Loucy (cell line): ENCODE data around the gene NCBP1.
A peak's percentile ranks its signal among the peaks of the same experiment; 100 is the strongest.

Experiments
- H2AFZ ChIP-seq: fragments of 200-600 bp; sonication (generic); 2 replicates; pipeline ENCODE4 v1.6.0; 2016; ENCODE audit warnings: antibody characterized with exemption, mild to moderate bottlenecking, low read length, moderate library complexity
- H3F3A ChIP-seq: fragments of 200-600 bp; 2 replicates; pipeline ENCODE4 v1.6.0; 2016; ENCODE audit warnings: antibody characterized with exemption, low read depth, mild to moderate bottlenecking
- H3K27me3 ChIP-seq: fragments of 200-600 bp; sonication (generic); 2 replicates; pipeline ENCODE4 v1.6.1; 2014; ENCODE audit warnings: low read length, mild to moderate bottlenecking; ENCODE audit not compliant: insufficient read depth, poor library complexity, severe bottlenecking
- H3K36me3 ChIP-seq: fragments of 200-600 bp; sonication (generic); 2 replicates; pipeline ENCODE4 v1.6.1; 2016; ENCODE audit warnings: low read length; ENCODE audit not compliant: insufficient read depth
- H3K4me1 ChIP-seq: fragments of 200-600 bp; sonication (generic); 2 replicates; pipeline ENCODE4 v1.5.1; 2014; ENCODE audit warnings: low read length, mild to moderate bottlenecking; ENCODE audit not compliant: insufficient read depth, poor library complexity, severe bottlenecking
- H3K4me2 ChIP-seq: fragments of 200-600 bp; sonication (generic); 2 replicates; pipeline ENCODE4 v1.6.0; 2014; ENCODE audit warnings: antibody characterized with exemption, low read length, low read depth, mild to moderate bottlenecking; ENCODE audit not compliant: poor library complexity, severe bottlenecking
- H3K4me3 ChIP-seq: fragments of 200-600 bp; sonication (generic); 2 replicates; pipeline ENCODE4 v1.5.1; 2014; ENCODE audit warnings: low read length, mild to moderate bottlenecking, mixed read lengths; ENCODE audit not compliant: poor library complexity, severe bottlenecking
- H3K79me2 ChIP-seq: fragments of 200-600 bp; sonication (generic); 2 replicates; pipeline ENCODE4 v1.6.1; 2014; ENCODE audit warnings: low read length; ENCODE audit not compliant: insufficient read depth
- H3K9ac ChIP-seq: fragments of 200-600 bp; sonication (generic); 2 replicates; pipeline ENCODE4 v1.6.0; 2014; ENCODE audit warnings: mild to moderate bottlenecking, low read depth, low read length, moderate library complexity; ENCODE audit not compliant: poor library complexity, severe bottlenecking
- H3K9me2 ChIP-seq: fragments of 200-600 bp; sonication (generic); replicated peaks from 2 replicates; pipeline ENCODE4 v1.6.1; 2016; ENCODE audit warnings: low read depth, low read length, mixed read lengths
- H3K9me3 ChIP-seq: fragments of 200-600 bp; sonication (generic); 2 replicates; pipeline ENCODE4 v1.6.1; 2014; ENCODE audit warnings: mild to moderate bottlenecking, antibody characterized with exemption, low read length, low read depth; ENCODE audit not compliant: insufficient read depth
- H4K20me1 ChIP-seq: fragments of 200-600 bp; sonication (generic); 2 replicates; pipeline ENCODE4 v1.6.0; 2014; ENCODE audit warnings: antibody characterized with exemption, low read length, mild to moderate bottlenecking; ENCODE audit not compliant: insufficient read depth, poor library complexity, severe bottlenecking
- CTCF ChIP-seq: fragments of 200-600 bp; sonication (generic); conservative IDR thresholded peaks from 2 replicates; pipeline ENCODE4 v1.5.1; 2014; ENCODE audit warnings: mild to moderate bottlenecking, antibody characterized with exemption, low read length
- EZH2phosphoT487 ChIP-seq: fragments of 200-600 bp; IDR thresholded peaks from 2 replicates; pipeline ENCODE4 v1.6.1; 2018; ENCODE audit warnings: antibody characterized with exemption, mild to moderate bottlenecking, moderate library complexity, borderline replicate concordance

Gene NCBP1

DNA sequence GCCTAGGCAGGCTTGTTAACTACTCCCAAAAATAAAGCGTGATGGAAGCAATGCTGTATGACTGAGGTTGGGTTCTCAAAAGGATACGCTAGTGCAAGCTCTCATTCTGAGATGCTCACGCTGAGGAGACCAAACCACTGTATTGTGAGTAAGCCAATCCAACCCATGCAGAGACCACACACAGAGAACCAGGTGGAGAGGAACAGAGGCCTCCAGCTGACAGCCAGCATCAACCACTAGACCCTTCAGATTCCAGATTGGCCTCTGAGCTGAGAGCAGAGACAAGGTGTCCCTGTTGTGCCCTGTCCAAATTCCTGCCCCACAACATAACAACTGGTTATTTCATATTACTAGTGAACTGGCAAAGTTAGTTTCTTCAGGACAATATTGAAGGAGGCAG lies 5.0 kb upstream of the NCBP1 start:
- peaks cover 4% of the 10 kb centered on the region for H4K20me1 ChIP-seq
- H3K79me2 ChIP-seq: peaks cover 53% of the 10 kb centered on the region
- TF ChIP-seq EZH2phosphoT487 (no peak), CTCF (no peak)
- no peaks in the 10 kb centered on the region for H3K9me3 ChIP-seq
- H3K27me3 ChIP-seq: no peaks in the 10 kb centered on the region
- peak overlapping the region; percentile 96 for H3K4me2 ChIP-seq
- no peaks in the 10 kb centered on the region for H3K9me2 ChIP-seq
- no peak overlapping the region for H3K9ac ChIP-seq
- H3K4me1 ChIP-seq: peaks cover 28% of the 10 kb centered on the region
- no peak overlapping the region for H2AFZ ChIP-seq
- H3F3A ChIP-seq: 0 out of 2 replicates have a peak, but pooled peaks cover under 1% of the 10 kb centered on the region
- no peak overlapping the region for H3K4me3 ChIP-seq
- peaks cover 18% of the 10 kb centered on the region; the same call in 1 of the 2 replicates for H3K36me3 ChIP-seq

GRCh38 chr9:97629156-97629555 lies 4.5 kb upstream of the NCBP1 start:
- no peaks in the 10 kb centered on the region for H3K27me3 ChIP-seq
- no peaks in the 10 kb centered on the region for H3K9me2 ChIP-seq
- peak overlapping the region; percentile 96 for H3K4me2 ChIP-seq
- peaks cover 15% of the 10 kb centered on the region; the same call in 1 of the 2 replicates for H3K36me3 ChIP-seq
- H3K4me1 ChIP-seq: peaks cover 28% of the 10 kb centered on the region
- 0 out of 2 replicates have a peak, but pooled peaks have one; percentile 19 for TF ChIP-seq CTCF
- no peak for TF ChIP-seq EZH2phosphoT487
- H2AFZ ChIP-seq: no peak overlapping the region
- H3K9me3 ChIP-seq: no peaks in the 10 kb centered on the region
- peak overlapping the region; percentile 34 for H3K9ac ChIP-seq
- H4K20me1 ChIP-seq: peaks cover 4% of the 10 kb centered on the region
- H3F3A ChIP-seq: 0 out of 2 replicates have a peak, but pooled peaks cover 5% of the 10 kb centered on the region
- H3K4me3 ChIP-seq: no peak overlapping the region
- H3K79me2 ChIP-seq: peaks cover 57% of the 10 kb centered on the region

GRCh38 chr9:97630591-97630990 lies 3.0 kb upstream of the NCBP1 start:
- peaks cover 17% of the 10 kb centered on the region for H4K20me1 ChIP-seq
- no peak for TF ChIP-seq EZH2phosphoT487
- TF ChIP-seq CTCF: no peak
- no peaks in the 10 kb centered on the region for H3K9me2 ChIP-seq
- 0 out of 2 replicates have a peak, but pooled peaks cover 5% of the 10 kb centered on the region for H3F3A ChIP-seq
- no peak overlapping the region for H3K9ac ChIP-seq
- peaks cover 39% of the 10 kb centered on the region for H3K4me1 ChIP-seq
- H3K9me3 ChIP-seq: no peaks in the 10 kb centered on the region
- H3K27me3 ChIP-seq: no peaks in the 10 kb centered on the region
- no peak overlapping the region for H3K4me3 ChIP-seq
- H2AFZ ChIP-seq: no peak overlapping the region
- H3K4me2 ChIP-seq: peak overlapping the region; percentile 96
- peaks cover 10% of the 10 kb centered on the region; the same call in 1 of the 2 replicates for H3K36me3 ChIP-seq
- peaks cover 72% of the 10 kb centered on the region for H3K79me2 ChIP-seq
